B cell (primary cell): Measurements from ENCODE around the gene CFAP73. TPM values are rescaled to one million over a fixed set of nuclear protein-coding genes. Genes with fewer than 3 reads are reported as not detected.

Experiments
- ATAC-seq: fragments of 200-7000 bp; cut with Tn5 transposase; one replicate; pipeline ENCODE4 v1.10.0; 2021; ENCODE audit warnings: low read depth, mild to moderate bottlenecking, moderate number of reproducible peaks, moderate library complexity
- CTCF ChIA-PET: fragments of 350-600 bp; sonication (Branson Sonifier 250); formaldehyde crosslinking; loops from one replicate; lab custom pipeline; 2021; ENCODE audit warnings: antibody characterized with exemption, inconsistent platforms; lab: Charles Lee
- POLR2A ChIA-PET: fragments of 350-600 bp; sonication (Branson Sonifier 250); formaldehyde crosslinking; loops from one replicate; lab custom pipeline; 2021; ENCODE audit warnings: antibody characterized with exemption; lab: Charles Lee
- DNase-seq: peaks from one replicate; pipeline ENCODE4 v3.0.0; 2013
- H2AFZ ChIP-seq: 2 replicates; pipeline ENCODE4 v1.6.1; 2012; ENCODE audit warnings: mild to moderate bottlenecking, low read depth, low read length; ENCODE audit not compliant: insufficient read depth, poor library complexity, severe bottlenecking
- H3K27ac ChIP-seq, 2 donors: 1 replicate in 1 of 2; 2 replicates in 1 of 2; pipeline ENCODE4 v1.5.1; 2012 to 2013; ENCODE audit warnings: low read length in 2 of 2, mild to moderate bottlenecking in 2 of 2, moderate library complexity in 1 of 2
- H3K27me3 ChIP-seq, 4 experiments: fragments of 200-600 bp in 1 of 4; sonication (generic) in 1 of 4; replicated peaks in 1 of 4; 1 replicate in 2 of 4; 2 replicates in 2 of 4; pipeline versions ENCODE4 v1.6.1 to v1.7.0; 2013 to 2016; ENCODE audit warnings: low read length in 3 of 4, mild to moderate bottlenecking in 2 of 4, mixed read lengths in 1 of 4, moderate library complexity in 1 of 4; ENCODE audit not compliant: insufficient read depth in 4 of 4, control insufficient read depth in 3 of 4; ENCODE audit errors: control extremely low read depth in 1 of 4
- H3K36me3 ChIP-seq, 2 experiments: replicated peaks in 1 of 2; 1 replicate in 1 of 2; 2 replicates in 1 of 2; pipeline versions ENCODE4 v1.6.1 to v1.7.1; 2013; ENCODE audit warnings: low read length in 1 of 2; ENCODE audit not compliant: insufficient read depth in 2 of 2, control insufficient read depth in 1 of 2; ENCODE audit errors: control extremely low read depth in 1 of 2, extremely low read depth in 1 of 2
- H3K4me1 ChIP-seq, 2 donors: fragments of 200-600 bp in 1 of 2; sonication (generic) in 1 of 2; 1 replicate in 1 of 2; 2 replicates in 1 of 2; pipeline versions ENCODE4 v1.5.1 to v1.6.1; 2013 to 2017; ENCODE audit warnings: low read length in 2 of 2; ENCODE audit not compliant: control insufficient read depth in 2 of 2, insufficient read depth in 2 of 2
- H3K4me2 ChIP-seq: replicated peaks from 2 replicates; pipeline ENCODE3; 2012; ENCODE audit warnings: mild to moderate bottlenecking, low read depth, low read length; ENCODE audit not compliant: poor library complexity, severe bottlenecking
- H3K4me3 ChIP-seq, 5 experiments: fragments of 200-600 bp in 1 of 5; sonication (generic) in 1 of 5; 1 replicate in 3 of 5; 2 replicates in 2 of 5; pipeline versions ENCODE4 v1.5.1 to v1.7.0; 2011 to 2016; ENCODE audit warnings: low read length in 4 of 5, mild to moderate bottlenecking in 4 of 5, low read depth in 2 of 5, control low read depth in 1 of 5, moderate library complexity in 1 of 5; ENCODE audit not compliant: insufficient read depth in 1 of 5; ENCODE audit errors: control extremely low read depth in 1 of 5, extremely low read depth in 1 of 5
- H3K79me2 ChIP-seq: fragments of 200-600 bp; sonication (generic); one replicate; pipeline ENCODE4 v1.6.0; 2016; ENCODE audit warnings: low read length; ENCODE audit not compliant: control insufficient read depth, insufficient read depth
- H3K9ac ChIP-seq: fragments of 200-600 bp; sonication (generic); 2 replicates; pipeline ENCODE4 v1.6.1; 2017; ENCODE audit warnings: mild to moderate bottlenecking, low read length, moderate library complexity
- H3K9me3 ChIP-seq, 3 donors: one replicate each; pipeline versions ENCODE4 v1.6.1 to v1.7.1; 2013; ENCODE audit warnings: low read length in 2 of 3; ENCODE audit not compliant: control insufficient read depth in 2 of 3, insufficient read depth in 1 of 3; ENCODE audit errors: control extremely low read depth in 1 of 3
- H4K20me1 ChIP-seq: 2 replicates; pipeline ENCODE4 v1.6.0; 2012; ENCODE audit warnings: mild to moderate bottlenecking, low read length; ENCODE audit not compliant: insufficient read depth, control insufficient read depth, poor library complexity, severe bottlenecking
- H3K27ac Mint-ChIP-seq: one replicate; pipeline ENCODE4 v1.8.0; 2021; ENCODE audit warnings: mixed read lengths
- H3K27me3 Mint-ChIP-seq: one replicate; pipeline ENCODE4 v1.8.0; 2021; ENCODE audit warnings: mixed read lengths
- H3K4me1 Mint-ChIP-seq: one replicate; pipeline ENCODE4 v1.8.0; 2021; ENCODE audit warnings: mixed read lengths
- H3K4me3 Mint-ChIP-seq: one replicate; pipeline ENCODE4 v1.8.0; 2021; ENCODE audit warnings: mixed read lengths
- H3K9me3 Mint-ChIP-seq: one replicate; pipeline ENCODE4 v1.8.0; 2022; ENCODE audit warnings: mixed read lengths; ENCODE audit not compliant: insufficient read depth
- CTCF ChIP-seq: fragments of 200-600 bp; IDR thresholded peaks from one replicate; pipeline ENCODE4 v1.8.0; 2022; ENCODE audit warnings: antibody characterized with exemption, mild to moderate bottlenecking
- EZH2 ChIP-seq: IDR thresholded peaks from 2 replicates; pipeline ENCODE4 v1.6.1; 2012; ENCODE audit warnings: borderline replicate concordance, low read depth, mild to moderate bottlenecking, moderate library complexity, low read length; ENCODE audit not compliant: insufficient read depth, poor library complexity, severe bottlenecking
- whole genome bisulfite sequencing: methylation state at CpG from one replicate; pipeline ENCODE4 v1.1.5; 2013; ENCODE audit warnings: missing lambda C conversion rate; ENCODE audit not compliant: insufficient coverage; 5-methylcytosine and 5-hydroxymethylcytosine counted together
- intact Hi-C: fragments of 100-400 bp; cut with micrococcal nuclease; formaldehyde crosslinking; loops from one replicate; pipeline ENCODE4 v1.10.0; 2022
- polyA plus RNA-seq: library from polyadenylated mRNA; depleted of rRNA; stranded (reverse); fragments of >200 nt; gene quantifications from 2 replicates; pipeline ENCODE4 v1.2.3, GENCODE V29; 2012
- total RNA-seq, 2 donors: library from RNA; stranded (reverse); fragments of 120-200 nt in 1 of 2; gene quantifications; 1 replicate in 1 of 2; 2 replicates in 1 of 2; pipeline versions ENCODE4 v1.2.3 to v1.2.4, GENCODE V29; 2013 to 2022

Gene CFAP73
- total and polyA plus RNA-seq, 2 donors (not counting 1 experiment from before 2014, with no cell fraction given), result 0.13 to 5.1 TPM

- 100% methylated on average over 12 of the region's 13 CpGs for WGBS
- peaks cover 56% of the 10 kb centered on the region for H4K20me1 ChIP-seq
- no peaks in the 10 kb centered on the region for H3K79me2 ChIP-seq
- ChIA-PET CTCF (interaction anchor here (4.9 kb wide), 1 partner anchor 10 kb away, joined by 28 read pairs; no protein-coding TSS in a partner anchor), POLR2A (no interaction called here)
- no peaks in the 10 kb centered on the region for H3K4me1 ChIP-seq
- DNase-seq (no peak), ATAC-seq (no peak)
- intact Hi-C loops, result no loop called here
- H3K4me2 ChIP-seq, result no peak overlapping the region
- H3K9ac ChIP-seq, result no peak overlapping the region
- no peaks in the 10 kb centered on the region for H3K9me3 ChIP-seq
- no peak overlapping the region for H3K4me3 ChIP-seq
- Mint-ChIP-seq H3K4me1 (peaks cover 2% of the 10 kb centered on the region), H3K9me3 (no peaks in the 10 kb centered on the region), H3K27me3 (no peaks in the 10 kb centered on the region), H3K27ac (no peak overlapping the region), H3K4me3 (no peak overlapping the region)
- TF ChIP-seq EZH2, result no peak
- no peak for TF ChIP-seq CTCF
- no peak overlapping the region for H3K27ac ChIP-seq
- H3K36me3 ChIP-seq, result peaks cover 1 to 90% of the 10 kb centered on the region in 2 experiments
- H3K27me3 ChIP-seq, result no peaks in the 10 kb centered on the region
- no peak overlapping the region for H2AFZ ChIP-seq
Observed at GRCh38 chr12:113164014-113164413, 14.5 kb downstream of the CFAP73 start.

GRCh38 chr12:113165521-113166450, 16.3 kb downstream of the CFAP73 start:
- intact Hi-C loops, result no loop called here
- CTCF ChIA-PET, result interaction anchor here (0.7 to 4.9 kb wide), 5 partner anchors 8 to 118 kb away, joined by 3 to 28 read pairs (median 5); no protein-coding TSS in a partner anchor
- Histone ChIP-seq H3K4me2 (no peak overlapping the region), H2AFZ (no peak overlapping the region), H3K4me1 (no peaks in the 10 kb centered on the region), H4K20me1 (peaks cover 55% of the 10 kb centered on the region), H3K27ac (no peak overlapping the region), H3K4me3 (no peak overlapping the region), H3K27me3 (no peaks in the 10 kb centered on the region), H3K9me3 (peaks cover 0 to 1% (median 0%) of the 10 kb centered on the region in 3 donors), H3K9ac (no peak overlapping the region), H3K79me2 (peaks cover 10% of the 10 kb centered on the region), H3K36me3 (peaks cover 6 to 89% of the 10 kb centered on the region in 2 experiments)
- WGBS, result 97% methylated on average over 26 of the region's 32 CpGs
- Mint-ChIP-seq H3K9me3 (no peaks in the 10 kb centered on the region), H3K27ac (no peak overlapping the region), H3K4me1 (peaks cover 4% of the 10 kb centered on the region), H3K27me3 (no peaks in the 10 kb centered on the region), H3K4me3 (no peak overlapping the region)
- POLR2A ChIA-PET, result interaction anchor here (0.6 kb wide), 1 partner anchor 29 kb away, joined by 8 read pairs; no protein-coding TSS in a partner anchor
- no peak for DNase-seq
- no peak for TF ChIP-seq EZH2
- TF ChIP-seq CTCF, result no peak
- no peak for ATAC-seq
